GM18499 (cell line): ENCODE measurements around the gene TXNDC11.

ENCODE experiments used
- ATAC-seq: cut with Tn5 transposase; IDR thresholded peaks from one replicate; pipeline ENCODE4 v1.9.1; 2021; ENCODE audit warnings: moderate number of reproducible peaks; ENCODE audit not compliant: insufficient read depth, unreplicated experiment

TXNDC11 gene

GRCh38 chr16:11635679-11636171 lies 106.9 kb downstream of the TXNDC11 start:
- ATAC-seq: no peak

- ATAC-seq: no peak
Observed at GRCh38 chr16:11635113-11635652, 107.5 kb downstream of the TXNDC11 start.

GRCh38 chr16:11634312-11634711 lies 108.3 kb downstream of the TXNDC11 start:
- no peak for ATAC-seq

GRCh38 chr16:11633113-11633512 lies 109.5 kb downstream of the TXNDC11 start:
- no peak for ATAC-seq

- no peak for ATAC-seq
Observed at GRCh38 chr16:11632455-11632939, 110.2 kb downstream of the TXNDC11 start.

GRCh38 chr16:11631214-11631613 lies 111.4 kb downstream of the TXNDC11 start:
- no peak for ATAC-seq

GRCh38 chr16:11630768-11631056 lies 111.9 kb downstream of the TXNDC11 start:
- no peak for ATAC-seq

- ATAC-seq: no peak
Observed at GRCh38 chr16:11630046-11630767, 112.5 kb downstream of the TXNDC11 start.
